GM12878 (cell line): ENCODE data around the gene RPL7A. TPM values are rescaled to one million over a fixed set of nuclear protein-coding genes. Genes with fewer than 3 reads are reported as not detected.

Experiments used
- ATAC-seq: fragments of 200-7000 bp; cut with Tn5 transposase; 3 replicates; pipeline ENCODE4 v1.9.1; 2020; ENCODE audit warnings: mild to moderate bottlenecking, moderate library complexity
- BruUV-seq: library from RNA; stranded (reverse); fragments of 400-500 nt; replicated peaks from 2 replicates; lab custom pipeline; 2021; lab: Mats Ljungman, UMichigan
- CTCF ChIA-PET: fragments of 300-600 bp; sonication (Branson Sonifier 250); formaldehyde crosslinking; extraction: SDS; loops from one replicate; lab custom pipeline; 2021; ENCODE audit warnings: inconsistent platforms; lab: Yijun Ruan, JAX
- POLR2A ChIA-PET: fragments of 350-600 bp; formaldehyde crosslinking; extraction: SDS; loops from one replicate; lab custom pipeline; 2021; ENCODE audit warnings: inconsistent platforms; lab: Charles Lee
- RAD21 ChIA-PET: fragments of 300-600 bp; sonication (Branson Sonifier 250); formaldehyde crosslinking; loops from one replicate; lab custom pipeline; 2023; ENCODE audit warnings: antibody characterized with exemption; ENCODE audit not compliant: unreplicated experiment; lab: Charles Lee
- SMC1A ChIA-PET: fragments of 300-600 bp; sonication (Branson Sonifier 250); formaldehyde crosslinking; loops from one replicate; lab custom pipeline; 2023; ENCODE audit not compliant: unreplicated experiment, uncharacterized antibody; lab: Charles Lee
- DNase-seq: peaks from one replicate; pipeline ENCODE4 v3.0.0-alpha.2; 2011; ENCODE audit warnings: low read depth, low spot score
- FAIRE-seq: peaks from 3 replicates; lab custom pipeline; 2011; peaks lifted over from hg19 to GRCh38; lab: Jason Lieb, UNC
- H2AFZ ChIP-seq: 2 replicates; pipeline ENCODE4 v1.6.0; 2011; ENCODE audit warnings: low read depth, low read length, control low read depth; ENCODE audit not compliant: control insufficient read depth
- H3K27ac ChIP-seq: 2 replicates; pipeline ENCODE4 v1.5.1; 2011; ENCODE audit warnings: control low read depth; ENCODE audit not compliant: control insufficient read depth, insufficient read depth
- H3K27me3 ChIP-seq, 2 experiments: replicated peaks in 1 of 2; 2 replicates each; pipeline versions ENCODE4 v1.6.0 to v1.6.1; 2011; ENCODE audit warnings: low read length in 1 of 2; ENCODE audit not compliant: control insufficient read depth in 2 of 2, insufficient read depth in 2 of 2
- H3K36me3 ChIP-seq, 2 experiments: 2 replicates each; pipeline ENCODE4 v1.5.1; 2011; ENCODE audit warnings: low read length in 1 of 2; ENCODE audit not compliant: control insufficient read depth in 2 of 2, insufficient read depth in 2 of 2
- H3K4me1 ChIP-seq: 2 replicates; pipeline ENCODE4 v1.6.1; 2011; ENCODE audit warnings: mild to moderate bottlenecking, low read length, moderate library complexity, mixed read lengths; ENCODE audit not compliant: control insufficient read depth, insufficient read depth
- H3K4me2 ChIP-seq: 2 replicates; pipeline ENCODE4 v1.6.0; 2011; ENCODE audit warnings: control low read depth; ENCODE audit not compliant: control insufficient read depth, insufficient read depth
- H3K4me3 ChIP-seq: fragments of 200-600 bp; sonication (generic); 2 replicates; pipeline ENCODE4 v1.5.1; 2016
- H3K79me2 ChIP-seq: 2 replicates; pipeline ENCODE4 v1.6.0; 2011; ENCODE audit warnings: low read length; ENCODE audit not compliant: control insufficient read depth, insufficient read depth
- H3K9ac ChIP-seq: 2 replicates; pipeline ENCODE4 v1.8.0; 2011; ENCODE audit warnings: low read length, control low read depth, mixed read lengths; ENCODE audit not compliant: control insufficient read depth, insufficient read depth
- H3K9me3 ChIP-seq: replicated peaks from 3 replicates; pipeline ENCODE4 v1.5.1; 2011; ENCODE audit warnings: mild to moderate bottlenecking, low read length; ENCODE audit not compliant: control insufficient read depth, insufficient read depth
- H4K20me1 ChIP-seq: 2 replicates; pipeline ENCODE4 v1.6.0; 2011; ENCODE audit not compliant: control insufficient read depth, insufficient read depth
- CTCF ChIP-seq, 3 experiments: IDR thresholded peaks in 2 of 3; conservative IDR thresholded peaks in 1 of 3; 2 replicates each; pipeline ENCODE4 v1.5.1; 2011; ENCODE audit warnings: low read depth in 3 of 3, low read length in 3 of 3, mild to moderate bottlenecking in 3 of 3, control low read depth in 2 of 3, moderate library complexity in 2 of 3, inconsistent platforms in 1 of 3, mixed read lengths in 1 of 3; ENCODE audit not compliant: control insufficient read depth in 2 of 3, insufficient read depth in 1 of 3; ENCODE audit errors: extremely low read depth in 1 of 3
- E4F1 ChIP-seq: fragments of 450-650 bp; IDR thresholded peaks from 2 replicates; pipeline ENCODE4 v1.6.1; 2018; ENCODE audit warnings: borderline replicate concordance, mild to moderate bottlenecking; ENCODE audit not compliant: partially characterized antibody
- IRF3 ChIP-seq: fragments of 450-650 bp; IDR thresholded peaks from 2 replicates; pipeline ENCODE4 v1.6.1; 2014; ENCODE audit warnings: mild to moderate bottlenecking
- IRF4 ChIP-seq: IDR thresholded peaks from 2 replicates; pipeline ENCODE4 v1.6.1; 2011; ENCODE audit warnings: low read depth, low read length
- MEF2A ChIP-seq: IDR thresholded peaks from 2 replicates; pipeline ENCODE4 v1.6.1; 2011; ENCODE audit warnings: low read depth, mild to moderate bottlenecking, low read length, moderate library complexity; ENCODE audit not compliant: insufficient read depth
- PKNOX1 ChIP-seq: fragments of 450-650 bp; IDR thresholded peaks from 2 replicates; pipeline ENCODE4 v1.6.1; 2016; ENCODE audit warnings: mild to moderate bottlenecking
- PML ChIP-seq: IDR thresholded peaks from 2 replicates; pipeline ENCODE4 v1.6.1; 2012; ENCODE audit warnings: low read length, inconsistent platforms
- POLR2AphosphoS2 ChIP-seq: IDR thresholded peaks from 2 replicates; pipeline ENCODE4 v1.6.1; 2011; ENCODE audit warnings: low read depth, mild to moderate bottlenecking, low read length, improper control_type of control experiment, moderate library complexity
- SMAD5 ChIP-seq: IDR thresholded peaks from 2 replicates; pipeline ENCODE4 v1.6.1; 2016; ENCODE audit warnings: antibody characterized with exemption, low read depth
- SREBF1 ChIP-seq: IDR thresholded peaks from 2 replicates; pipeline ENCODE4 v1.6.1; 2012; ENCODE audit warnings: mild to moderate bottlenecking, low read length
- SREBF2 ChIP-seq: IDR thresholded peaks from 2 replicates; pipeline ENCODE4 v1.6.1; 2012; ENCODE audit warnings: mild to moderate bottlenecking, low read length
- TBL1XR1 ChIP-seq: IDR thresholded peaks from 2 replicates; pipeline ENCODE4 v1.6.1; 2012; ENCODE audit warnings: low read depth, low read length, improper control_type of control experiment
- WGBS: methylation state at CpG from one replicate; pipeline ENCODE4 v1.1.6; 2016; ENCODE audit warnings: low lambda C conversion rate; ENCODE audit not compliant: insufficient replicate concordance, insufficient coverage; ENCODE audit errors: missing lambda C conversion rate; 5-methylcytosine and 5-hydroxymethylcytosine counted together
- in situ Hi-C: fragments of 300-500 bp; cut with MboI; formaldehyde crosslinking; loops from 9 replicates; pipeline ENCODE4 v1.14.3; 2018; ENCODE audit warnings: mixed read lengths
- intact Hi-C: fragments of 100-400 bp; cut with micrococcal nuclease; formaldehyde crosslinking; loops from one replicate; pipeline ENCODE4 v1.14.2; 2022; ENCODE audit not compliant: unreplicated experiment
- polyA plus RNA-seq, 11 experiments: library from polyadenylated mRNA; depleted of rRNA in 4 of 11; unstranded in 6 of 11; stranded (reverse) in 5 of 11; fragments of >200 nt; fragmentation: Nextera tagmentation in 4 of 11; fragmentation: Illumina TruSeq in 1 of 11; extraction: Ambion mirVana in 4 of 11; extraction: Trizol in 1 of 11; gene quantifications; 1 replicate in 1 of 11; 2 replicates in 10 of 11; pipeline versions ENCODE4 v1.2.1 to v1.2.3, GENCODE V29; 2011 to 2016; ENCODE audit warnings: inconsistent platforms in 2 of 11, missing spikeins in 2 of 11, low read depth in 1 of 11
- total RNA-seq, 4 experiments: library from RNA; depleted of rRNA in 3 of 4; stranded (reverse); fragments of >200 nt in 3 of 4; fragmentation: Illumina TruSeq in 1 of 4; extraction: Trizol in 1 of 4; gene quantifications; 2 replicates each; pipeline versions ENCODE4 v1.2.1 to v1.2.3, GENCODE V29; 2013 to 2021

Gene RPL7A
- total and polyA plus RNA-seq, 10 of the 15 experiments (the other 5 are each of a cell fraction or from before 2014, with no cell fraction given), result 917 to 5,193 (median 3,326) TPM

- no peak for TF ChIP-seq E4F1
These were observed 30.5 kb downstream of the RPL7A start (continued) for GRCh38 chr9:133378408-133378962.

DNA sequence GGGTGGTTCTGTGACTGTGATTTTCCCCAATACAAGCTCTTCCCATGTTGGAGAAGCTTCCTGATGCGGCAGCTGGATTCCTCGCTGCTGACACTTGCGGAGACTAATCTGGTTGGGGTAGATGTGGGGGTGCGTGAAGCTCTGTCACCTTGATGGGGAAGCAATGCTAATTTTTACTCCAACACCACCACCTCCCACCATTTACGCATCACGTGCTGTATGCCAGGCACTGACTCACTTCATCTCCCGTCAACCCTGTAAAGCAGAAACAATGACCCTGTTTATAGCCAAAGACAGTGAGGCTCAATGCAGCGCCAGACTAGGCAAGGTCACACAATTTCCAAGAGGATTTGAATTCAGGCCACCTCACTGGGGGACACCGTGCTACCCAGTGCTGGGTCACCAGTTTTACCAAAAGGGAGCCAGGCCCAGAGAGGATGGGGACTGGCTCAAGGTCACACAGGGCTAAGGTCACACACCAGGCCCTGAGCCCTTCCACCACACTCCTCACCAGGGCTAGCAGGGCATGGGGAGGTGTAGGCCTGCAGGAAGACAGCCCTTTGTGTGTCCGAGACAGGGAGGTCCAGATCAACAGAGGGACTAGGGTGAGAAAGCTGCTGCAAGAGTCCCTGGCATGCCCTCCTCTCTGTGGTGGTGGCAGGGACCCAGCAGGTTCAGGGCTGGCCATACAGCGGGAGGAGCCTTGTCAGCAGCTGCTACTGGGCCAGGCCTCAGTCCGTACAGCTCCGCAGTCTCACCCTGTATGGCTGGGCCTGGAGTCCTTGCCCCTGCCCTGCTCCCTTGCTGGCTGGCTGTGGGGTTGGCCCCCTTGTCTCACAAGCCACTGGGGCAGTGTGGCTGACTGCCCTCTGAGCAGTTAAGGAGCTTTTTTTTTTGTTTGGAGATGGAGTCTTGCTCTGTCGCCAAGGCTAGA lies 31.4 kb downstream of the RPL7A start:
- RAD21 ChIA-PET, result interaction anchor here (1.0 kb wide), 1 partner anchor 22 kb away, joined by 3 read pairs; no protein-coding TSS in a partner anchor
- CTCF ChIA-PET, result interaction anchor here (0.9 to 1.4 kb wide), 2 partner anchors 26 to 107 kb away, joined by 3 to 4 read pairs; no protein-coding TSS in a partner anchor
- H3K36me3 ChIP-seq, result no peaks in the 10 kb centered on the region
- POLR2A ChIA-PET, result interaction anchor here (1.0 kb wide), 1 partner anchor 37 kb away, joined by 3 read pairs; no protein-coding TSS in a partner anchor
- peaks cover 15% of the 10 kb centered on the region for H3K79me2 ChIP-seq
- FAIRE-seq, result no peak
- H3K27ac ChIP-seq, result no peak overlapping the region
- SMC1A ChIA-PET, result no interaction called here
- H4K20me1 ChIP-seq, result no peaks in the 10 kb centered on the region
- H3K9ac ChIP-seq, result no peak overlapping the region
- H3K4me1 ChIP-seq, result no peaks in the 10 kb centered on the region
- intact Hi-C loops, result loop anchor here (5.0 kb wide), 1 partner anchor 38 kb away; the partner anchor contains the start of gene REXO4
- WGBS, result 77% methylated on average over 14 of the region's 14 CpGs
- H2AFZ ChIP-seq, result no peak overlapping the region
- in situ Hi-C loops, result no loop called here
- no peaks in the 10 kb centered on the region for H3K27me3 ChIP-seq
- no peak for DNase-seq
- H3K4me2 ChIP-seq, result no peak overlapping the region
- ATAC-seq, result no peak
- no TSS peak for BruUV-seq
- H3K9me3 ChIP-seq, result no peaks in the 10 kb centered on the region; the same call in 2 of the 3 replicates
- no peak overlapping the region for H3K4me3 ChIP-seq
- TF ChIP-seq TBL1XR1 (no peak), CTCF (IDR thresholded peaks at IDR 0.05 in 2 of 3, conservative IDR thresholded peaks at IDR 0.05 in 1 of 3; ENCODE audit: control insufficient read depth in 2 of 3, extremely low read depth in 1 of 3, insufficient read depth in 1 of 3, low read depth in 3 of 3, low read length in 3 of 3) (no peak), SMAD5 (no peak), PML (no peak), SREBF2 (no peak), POLR2AphosphoS2 (no peak), SREBF1 (no peak), IRF3 (no peak), PKNOX1 (no peak), MEF2A (no peak), IRF4 (no peak)
